Stimulated activated CD8-positive, alpha-beta memory T cell treated with anti-CD3 and anti-CD28 coated beads, Interleukin-7, amount 100 ng/mL, for 48 hours (primary cell): Measurements from ENCODE around the gene P3H2.

Experiments used
- DNase-seq, 2 donors: peaks; one replicate each; pipeline ENCODE4 v3.0.0-alpha.2; 2020; ENCODE audit warnings: low read depth in 1 of 2; ENCODE audit errors: extremely low read depth in 1 of 2

The P3H2 gene

GRCh38 chr3:190056742-190057141 lies 64.0 kb downstream of the P3H2 start:
- no peak for DNase-seq

DNA sequence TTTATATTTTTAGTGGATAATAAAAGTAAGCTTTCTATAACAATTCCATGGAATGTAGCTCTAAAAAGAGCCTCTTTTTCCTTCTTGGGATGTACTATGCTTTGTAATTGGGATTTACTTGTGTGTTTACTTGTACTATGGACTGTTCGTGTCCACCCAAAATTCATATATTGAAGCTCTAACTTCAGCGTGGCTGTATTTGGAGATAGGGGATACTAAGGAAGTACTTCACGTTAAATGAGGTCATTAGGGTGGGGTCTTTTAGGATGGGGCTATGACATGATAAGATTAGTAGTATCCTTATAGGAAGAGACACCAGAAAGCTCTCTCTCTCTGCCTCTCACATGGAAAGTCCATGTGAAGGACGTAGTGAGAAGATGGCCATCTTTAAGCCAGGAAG lies 64.9 kb downstream of the P3H2 start:
- DNase-seq = no peak

DNA sequence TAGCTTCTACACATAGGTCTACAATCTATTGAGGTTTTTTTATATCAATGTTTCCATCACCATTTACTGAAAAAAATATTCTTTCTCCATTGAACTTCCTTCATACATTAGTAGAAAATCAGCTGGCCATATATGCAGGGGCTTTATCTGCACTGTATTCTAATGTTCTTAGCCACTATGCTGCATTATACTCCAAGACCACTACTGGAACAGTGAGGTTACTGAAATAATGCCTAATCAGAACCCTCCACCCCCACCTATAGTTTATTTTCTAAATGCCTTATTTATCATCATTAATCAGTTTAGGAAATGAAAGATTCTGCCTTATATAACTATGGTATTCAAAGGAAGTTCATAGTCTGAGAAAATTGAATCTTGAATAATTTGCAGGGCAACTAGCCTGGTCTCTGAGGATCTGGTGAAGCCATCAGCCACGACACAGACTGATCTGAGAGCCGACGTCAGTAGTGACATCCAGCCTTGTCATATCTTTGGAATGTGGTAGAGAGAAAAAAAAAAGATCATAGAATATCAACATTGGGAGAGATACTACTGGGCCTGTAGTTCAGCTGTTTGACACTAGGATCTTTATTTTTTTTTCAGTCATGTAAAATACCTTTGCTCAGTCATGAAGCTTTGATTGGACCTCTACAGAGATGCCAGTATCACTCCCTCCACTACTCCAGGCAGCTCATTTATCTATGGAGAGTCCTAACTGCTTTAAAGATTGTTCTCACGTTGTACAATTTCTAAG lies 66.6 kb downstream of the P3H2 start:
- no peak for DNase-seq

DNA sequence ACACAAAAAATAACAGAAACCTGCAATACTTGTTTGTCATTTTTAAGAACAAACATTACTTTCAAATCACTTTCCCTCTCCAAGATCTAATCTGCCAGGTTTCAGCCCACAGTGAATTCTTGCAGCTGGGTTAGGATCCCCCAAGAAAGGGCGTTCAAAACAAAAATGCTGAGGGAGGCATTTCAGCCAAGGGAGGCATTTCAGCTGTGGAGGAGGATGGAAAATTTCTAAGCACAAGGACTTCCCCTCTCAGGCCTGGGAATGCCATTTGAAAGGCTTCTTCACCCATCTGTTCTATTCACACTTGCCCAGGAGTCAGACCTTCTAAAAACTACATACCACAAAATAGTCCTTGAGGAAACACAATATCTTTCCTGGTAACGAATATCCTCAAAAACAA lies 69.1 kb downstream of the P3H2 start:
- DNase-seq = no peak

DNA sequence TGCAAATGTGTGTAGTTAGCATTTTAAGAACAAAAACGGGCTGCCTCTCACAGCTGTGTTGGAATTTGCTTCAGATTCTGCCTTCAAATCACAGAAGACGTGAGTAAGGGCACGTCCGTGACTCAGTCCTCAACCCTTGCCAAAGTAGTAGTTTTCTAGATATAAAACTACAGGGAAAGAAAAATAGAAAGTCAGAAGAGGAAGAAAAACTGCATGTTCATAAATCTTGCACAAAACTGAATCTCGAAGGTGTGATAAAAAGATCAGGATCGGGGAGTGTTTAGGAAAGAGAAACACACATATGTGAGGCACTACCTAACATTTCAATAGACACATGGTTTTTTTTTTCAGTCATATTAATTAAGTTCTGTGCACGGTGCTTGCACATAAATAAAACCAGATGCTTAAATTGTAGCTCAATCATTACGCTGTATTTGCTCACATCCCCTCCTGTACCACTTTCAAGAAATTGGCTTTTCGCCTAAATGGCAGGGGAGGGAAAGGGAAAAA lies 71.7 kb downstream of the P3H2 start:
- DNase-seq = no peak

DNA sequence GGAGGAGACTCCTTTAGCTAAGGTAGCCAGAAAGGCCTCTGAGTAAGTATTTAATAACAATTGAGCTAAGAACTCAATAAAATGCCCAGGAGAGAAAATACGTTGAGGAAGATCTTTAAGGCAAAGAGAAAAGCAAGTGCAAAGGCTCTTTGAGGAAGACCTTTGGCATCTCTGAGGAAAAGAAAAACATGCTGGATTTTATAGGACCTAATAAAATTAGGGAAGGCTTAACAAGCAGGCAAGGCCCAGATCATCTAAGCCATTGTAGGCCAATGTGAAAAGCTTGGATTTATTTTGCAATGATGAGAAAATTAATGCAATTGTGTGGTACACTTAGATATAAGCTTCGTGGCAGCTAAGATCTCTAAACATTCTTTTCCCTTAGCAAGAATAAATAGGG lies 75.7 kb downstream of the P3H2 start:
- DNase-seq = no peak

DNA sequence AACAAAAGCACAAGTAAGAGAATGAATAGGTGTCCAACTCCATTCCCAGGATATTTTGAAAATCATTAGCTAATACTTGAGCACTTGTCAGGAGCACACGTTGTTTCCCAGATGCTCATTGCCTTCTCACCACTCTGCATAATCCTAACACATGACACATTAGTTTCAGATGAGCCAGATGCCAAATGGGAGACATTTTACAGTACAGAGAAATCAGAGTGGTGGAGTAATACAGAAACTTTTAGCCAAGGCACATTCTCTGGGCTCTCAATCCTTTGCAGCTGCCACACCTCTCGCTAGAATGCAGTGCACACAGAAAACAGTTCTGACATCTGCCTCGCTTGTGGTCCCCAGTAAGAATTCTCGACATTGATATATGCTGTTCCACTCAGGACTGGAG lies 76.6 kb downstream of the P3H2 start:
- no peak for DNase-seq

DNA sequence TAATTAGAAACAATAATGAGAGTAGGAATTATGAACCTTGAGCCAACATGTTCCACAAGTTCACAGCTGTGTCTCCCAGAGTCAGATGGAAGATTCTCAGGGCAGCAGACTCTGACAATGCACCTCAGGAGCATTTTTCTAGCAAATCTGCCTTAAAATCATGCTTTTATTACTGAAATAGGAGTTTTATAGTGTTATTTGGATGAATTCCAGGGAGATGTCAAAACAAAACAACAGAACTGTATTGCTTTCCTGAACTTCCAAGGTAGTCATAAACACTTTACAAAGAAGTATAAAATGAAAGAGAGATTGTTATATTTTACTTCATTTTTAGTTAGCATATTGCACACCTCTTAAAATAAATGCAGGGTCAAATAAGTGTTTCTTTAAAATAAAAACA lies 77.0 kb downstream of the P3H2 start:
- DNase-seq = no peak

- no peak for DNase-seq
Observed at GRCh38 chr3:190042558-190042957, 78.1 kb downstream of the P3H2 start.

GRCh38 chr3:190041333-190042041 lies 79.2 kb downstream of the P3H2 start:
- no peak for DNase-seq

- DNase-seq = no peak
Observed at GRCh38 chr3:190040145-190040544, 80.6 kb downstream of the P3H2 start.

GRCh38 chr3:190038050-190038933 lies 82.4 kb downstream of the P3H2 start:
- no peak for DNase-seq

DNA sequence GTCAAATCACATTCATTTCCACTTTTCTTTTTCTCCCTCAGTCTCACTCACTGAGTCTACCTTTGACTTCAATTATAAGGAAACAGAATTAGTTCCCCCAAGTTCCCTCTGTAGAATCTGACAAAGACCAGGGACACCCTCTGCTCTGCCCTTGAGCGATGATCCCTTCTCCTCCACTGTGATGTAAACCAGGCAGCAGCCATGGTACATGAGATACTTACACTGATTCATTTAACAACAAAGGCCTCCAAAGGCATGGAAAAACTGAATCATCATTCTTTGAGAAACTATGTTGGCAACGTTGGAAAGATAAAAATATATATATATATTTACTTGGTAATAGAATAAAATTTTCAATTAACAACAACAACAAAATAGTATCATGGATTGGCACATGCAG lies 84.1 kb downstream of the P3H2 start:
- no peak for DNase-seq

DNA sequence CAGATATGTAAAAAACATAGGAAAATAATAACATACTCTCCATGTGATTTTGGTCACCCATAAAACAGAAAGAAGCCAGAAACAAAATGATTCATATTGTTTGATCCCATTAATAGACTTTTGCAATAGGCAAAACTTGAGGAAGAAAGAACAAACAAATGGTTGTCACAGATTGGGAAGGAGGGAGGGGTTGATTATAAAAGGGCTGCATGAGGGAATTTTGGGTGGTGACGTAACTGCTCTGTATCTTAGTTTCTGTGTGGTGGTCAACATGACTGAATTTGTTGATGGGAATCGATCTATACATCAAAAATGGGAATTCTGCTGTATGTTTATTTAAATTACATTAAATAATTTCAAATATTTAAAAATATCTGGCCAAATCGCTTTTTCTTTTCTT lies 86.3 kb downstream of the P3H2 start:
- no peak for DNase-seq

- no peak for DNase-seq
Observed at GRCh38 chr3:190032923-190033322, 87.8 kb downstream of the P3H2 start.

DNA sequence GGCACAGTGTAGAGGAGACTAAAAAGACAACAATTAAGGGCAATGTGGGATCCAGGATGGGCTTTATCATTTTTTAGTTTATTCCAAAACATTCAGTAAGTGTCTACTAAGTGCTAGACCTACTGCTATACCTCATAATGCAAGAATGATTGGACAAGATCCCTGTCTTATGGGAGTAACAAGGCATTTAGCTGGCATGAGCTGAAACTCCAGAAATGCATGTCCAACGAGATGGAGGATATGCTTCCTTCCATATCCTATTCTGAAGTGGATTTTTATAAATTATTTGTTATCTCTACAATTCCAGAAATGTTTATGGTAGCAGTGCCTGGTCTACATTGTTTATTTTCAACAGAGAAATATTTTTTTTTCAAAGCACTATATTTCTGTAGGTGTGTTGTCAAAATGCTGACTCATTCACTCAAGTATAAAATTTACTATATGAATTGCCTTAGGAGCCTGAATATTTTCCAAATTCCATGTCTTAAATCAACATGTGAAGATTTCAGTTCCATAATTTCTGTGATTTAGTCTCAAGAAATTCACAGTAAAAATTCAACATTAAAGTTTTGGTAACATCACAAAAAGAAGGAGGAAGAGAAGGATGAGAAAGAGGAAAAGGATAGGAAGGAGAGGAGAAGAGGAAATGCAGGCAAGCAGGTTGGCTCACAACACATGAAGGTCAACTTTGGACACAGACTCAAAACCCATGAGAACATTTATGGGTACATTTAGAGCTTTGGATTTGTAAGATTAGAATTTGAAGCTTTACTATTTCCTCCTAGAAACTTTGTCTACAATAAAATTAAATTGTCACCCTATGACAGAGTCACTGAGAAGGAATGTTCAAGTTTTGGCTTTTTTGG lies 88.6 kb downstream of the P3H2 start:
- no peak for DNase-seq

GRCh38 chr3:190027116-190027515 lies 93.6 kb downstream of the P3H2 start:
- no peak for DNase-seq

- DNase-seq = no peak
Observed at GRCh38 chr3:190026154-190026553, 94.5 kb downstream of the P3H2 start.

GRCh38 chr3:190024912-190025311 lies 95.8 kb downstream of the P3H2 start:
- DNase-seq = no peak

DNA sequence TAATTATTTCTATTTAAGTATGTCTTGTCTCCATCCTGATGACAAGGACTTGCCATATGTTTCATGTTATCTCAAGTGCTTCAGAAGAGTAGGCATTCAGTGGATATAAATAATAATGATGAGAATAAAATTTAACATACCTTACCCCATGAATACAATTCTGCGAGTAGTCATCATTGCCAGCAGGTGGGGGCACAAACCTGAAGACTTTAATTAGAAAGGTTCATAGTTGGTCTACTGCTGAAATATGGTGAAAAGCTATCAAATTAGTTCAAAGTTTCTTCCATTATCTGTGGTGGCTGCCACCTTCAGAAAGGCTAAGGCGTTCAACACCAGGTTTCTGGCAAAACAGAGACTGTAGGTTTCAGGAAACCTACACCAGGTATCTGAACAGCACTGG lies 100.9 kb downstream of the P3H2 start:
- DNase-seq = no peak
